HG03095 (cell line): Measurements from ENCODE around the gene CACTIN.
"Not testable (repeated sequence)": the region's sequence is repeated elsewhere in the genome, so short reads cannot be mapped to it uniquely, and the experiment has no call there.

ENCODE experiments used
- ATAC-seq: cut with Tn5 transposase; IDR thresholded peaks from one replicate; pipeline ENCODE4 v1.9.1; 2021; ENCODE audit warnings: moderate library complexity; ENCODE audit not compliant: unreplicated experiment

CACTIN gene

DNA sequence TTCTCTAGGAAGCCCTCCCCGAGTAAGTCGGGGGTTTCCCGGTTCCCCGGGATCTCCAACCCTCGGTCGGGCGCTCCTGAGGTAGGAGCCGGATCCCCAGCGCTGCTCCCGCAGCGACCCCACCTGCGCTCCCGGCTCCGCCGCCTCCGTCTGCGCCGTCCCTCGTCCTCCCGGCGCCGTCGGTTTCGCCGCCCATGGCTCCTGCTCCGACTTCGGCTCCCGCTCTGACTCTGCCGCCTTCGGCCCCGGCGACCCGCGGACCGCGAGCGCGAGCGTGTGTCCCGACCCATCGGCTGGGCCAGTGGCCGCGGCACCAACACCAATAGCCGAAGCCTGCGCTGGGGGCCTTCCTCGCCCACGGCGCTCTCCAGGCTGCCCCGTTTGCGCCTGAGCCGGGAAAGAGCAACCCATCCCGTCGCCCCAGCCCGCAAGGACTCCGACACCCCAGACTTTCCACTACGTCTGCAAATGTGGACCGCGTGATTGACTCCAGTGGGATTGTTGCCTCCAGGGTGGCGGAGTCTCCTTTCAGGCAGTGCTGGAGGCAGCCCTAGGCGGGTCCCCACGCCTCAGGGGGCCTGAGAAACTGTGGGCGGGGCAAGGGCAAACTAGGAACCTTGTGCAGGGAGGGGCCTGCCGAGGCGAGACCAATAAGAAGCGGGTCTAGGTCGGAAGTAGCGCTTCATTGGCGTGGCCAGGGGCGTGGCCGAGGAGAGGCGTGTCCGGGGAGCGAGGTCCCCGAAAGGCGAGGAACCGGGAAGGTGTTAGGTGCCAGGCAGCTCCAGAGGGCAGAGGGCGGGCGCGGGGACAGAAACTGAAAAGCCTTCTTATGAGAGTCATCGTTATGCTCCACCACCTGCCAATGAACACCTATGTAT, at the start of gene CACTIN:
TSS of gene CACTIN (minus strand) at position 318 of the 878 bp plus-strand sequence. CDS start at position 290, 28 bp downstream.
- peak; percentile 76 for ATAC-seq

DNA sequence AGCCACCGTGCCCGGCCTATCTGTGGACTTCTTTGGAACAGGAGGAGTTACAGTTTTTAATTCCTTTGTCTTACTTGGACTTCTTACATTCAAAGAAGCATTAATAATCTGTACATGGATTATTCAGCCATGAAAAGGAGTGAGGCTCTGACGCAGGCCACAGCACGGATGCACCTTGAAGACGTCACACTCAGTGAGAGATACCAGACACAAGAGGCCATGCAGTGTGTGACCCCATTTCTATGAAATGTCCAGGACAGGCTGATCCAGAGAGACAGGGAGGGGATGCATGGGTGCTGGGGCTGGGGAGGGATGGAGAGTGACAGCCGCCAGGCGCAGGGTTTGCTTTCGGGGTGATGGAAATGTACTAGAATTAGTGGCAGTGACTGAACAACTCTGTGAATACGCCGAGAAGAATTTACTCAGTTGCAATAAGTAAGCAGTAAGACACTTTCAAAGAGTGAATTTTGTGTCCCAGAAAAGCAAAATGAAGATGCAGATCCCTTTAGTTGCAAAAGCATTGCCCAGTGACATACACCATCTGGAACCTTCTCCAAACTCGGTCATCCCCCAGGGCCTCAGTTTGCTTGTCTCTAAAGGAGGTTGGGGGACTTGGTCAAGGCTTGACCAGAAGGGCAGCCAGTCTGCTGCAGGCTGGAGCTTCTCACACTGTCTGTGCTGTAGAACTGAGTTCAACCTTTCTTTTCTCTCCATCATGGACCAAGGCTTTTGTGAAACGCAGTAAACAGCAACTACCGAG, 48.4 kb upstream of the CACTIN start:
- ATAC-seq, result no peak

DNA sequence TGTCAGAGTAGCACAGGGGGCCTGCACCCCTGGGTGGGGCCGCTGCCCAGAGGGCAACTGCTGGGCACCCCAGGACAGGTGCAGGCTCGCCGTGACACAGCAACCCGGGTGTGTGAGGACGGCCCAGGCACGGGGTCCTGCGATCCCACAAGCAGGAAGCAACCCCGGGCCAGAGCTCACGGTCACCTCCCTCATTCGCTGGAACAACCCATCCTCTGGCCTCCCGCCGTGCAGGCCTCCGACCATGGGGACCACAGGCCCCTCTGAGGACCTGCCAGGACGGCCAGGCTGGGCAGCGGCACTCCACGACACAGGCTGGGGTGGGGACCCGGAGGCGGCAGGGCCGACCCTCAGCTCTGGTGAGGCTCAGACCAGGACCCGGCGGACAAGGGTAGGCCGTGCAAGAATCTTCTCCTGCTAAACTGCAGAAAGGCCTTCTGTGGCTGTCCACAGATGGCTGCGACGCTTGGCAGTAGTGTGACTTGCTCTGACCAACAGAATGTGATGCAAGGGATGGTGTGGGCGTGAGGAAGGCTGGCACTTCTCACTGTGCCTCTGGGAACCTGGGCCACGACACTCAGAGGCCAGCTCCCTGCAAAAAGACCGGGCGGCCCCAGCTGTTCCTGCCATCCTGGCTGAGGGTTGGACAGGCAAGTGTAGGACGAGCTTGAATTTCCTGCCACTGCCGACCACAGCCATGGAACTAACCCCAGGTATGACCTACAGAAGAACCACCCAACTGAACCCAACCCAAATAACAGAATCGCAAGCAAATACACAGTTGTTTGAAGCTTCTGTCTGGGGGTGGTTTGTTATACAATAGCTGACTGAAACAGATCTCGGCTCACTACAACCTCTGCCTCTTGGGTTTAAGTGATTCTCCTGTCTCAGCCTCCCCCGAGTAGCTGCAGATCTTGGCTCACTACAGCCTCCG, 47.2 kb upstream of the CACTIN start:
- no peak for ATAC-seq

DNA sequence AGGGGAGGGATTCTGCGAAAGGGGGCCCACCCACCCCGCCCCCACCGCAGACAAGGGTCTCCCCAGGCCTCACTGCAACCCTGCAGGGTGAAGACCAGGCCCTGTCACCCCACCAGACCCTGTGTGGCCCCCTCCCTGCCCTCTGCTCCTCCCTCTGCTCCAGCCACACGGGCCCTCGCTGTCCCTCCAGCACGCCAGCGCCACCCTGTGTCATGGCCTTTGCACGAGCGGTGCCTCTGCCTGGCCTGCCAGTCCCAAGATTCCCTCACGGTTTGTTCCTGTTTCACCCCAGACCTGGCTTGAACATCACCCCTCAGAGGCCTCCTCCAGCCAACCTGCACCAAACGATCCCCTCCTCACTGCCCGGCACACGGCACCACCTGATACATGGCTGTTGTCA, 46.4 kb upstream of the CACTIN start:
- no peak for ATAC-seq

DNA sequence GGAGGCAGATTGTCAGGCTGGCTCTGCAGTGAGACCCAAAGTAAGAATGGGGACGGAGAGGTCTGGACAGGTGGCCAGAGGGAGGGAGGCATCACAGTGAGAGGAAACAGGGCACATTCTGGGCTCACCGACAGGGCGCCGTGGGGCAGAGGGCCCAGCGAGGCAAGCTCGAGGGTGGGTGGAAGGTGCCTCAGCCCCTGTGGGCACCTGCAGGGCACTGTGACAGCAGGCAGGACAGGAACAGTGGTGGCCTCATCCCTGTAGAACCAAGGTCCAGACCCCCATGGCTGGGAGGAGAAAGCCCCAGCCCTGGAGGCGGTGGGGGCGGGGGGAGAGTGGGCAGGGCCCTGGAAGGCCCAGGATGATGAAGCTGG, 46.0 kb upstream of the CACTIN start:
- ATAC-seq, result no peak

DNA sequence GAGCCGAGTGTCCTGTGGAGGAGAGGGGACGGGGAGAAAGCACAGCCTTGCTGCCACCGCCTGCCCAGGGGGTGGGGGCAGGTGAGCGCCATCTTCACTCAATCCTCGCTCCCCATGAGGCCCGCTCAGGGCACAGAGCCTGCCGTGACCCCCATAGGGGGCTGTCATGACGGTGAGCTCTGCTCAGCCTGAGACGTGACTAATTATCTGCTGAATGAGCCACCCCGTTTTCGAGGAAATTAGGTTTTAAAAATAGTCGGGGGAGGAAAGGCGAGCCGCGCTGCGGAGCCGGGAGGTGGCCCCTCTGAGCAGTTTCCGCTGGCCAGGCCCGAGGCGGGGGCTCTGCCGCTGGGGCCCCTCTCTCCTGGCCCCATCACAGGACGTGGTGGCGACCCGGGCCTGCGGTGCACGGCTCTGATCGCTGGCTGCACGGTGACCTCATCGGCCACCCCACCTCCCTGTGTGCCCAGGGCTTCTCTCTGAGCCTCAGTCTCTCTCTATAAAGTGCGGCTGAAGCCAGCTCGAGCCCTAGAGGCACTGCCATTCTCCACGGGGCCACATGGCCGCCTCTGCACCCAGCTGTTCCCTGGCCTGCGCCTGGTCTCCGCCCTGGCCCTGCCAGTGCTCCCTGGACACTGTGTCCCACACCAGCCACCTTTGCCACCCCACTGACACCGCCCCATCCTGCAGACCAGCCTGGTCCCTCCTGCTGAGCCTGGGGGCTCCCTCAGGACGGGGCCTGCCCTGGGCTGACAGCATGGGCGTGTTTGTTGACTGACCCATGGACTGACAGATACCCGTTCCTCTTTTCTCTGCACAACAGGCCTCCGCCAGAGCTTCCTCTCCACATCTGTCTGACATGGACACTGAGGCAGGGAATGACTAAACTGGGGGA, 45.3 kb upstream of the CACTIN start:
- ATAC-seq, result no peak

DNA sequence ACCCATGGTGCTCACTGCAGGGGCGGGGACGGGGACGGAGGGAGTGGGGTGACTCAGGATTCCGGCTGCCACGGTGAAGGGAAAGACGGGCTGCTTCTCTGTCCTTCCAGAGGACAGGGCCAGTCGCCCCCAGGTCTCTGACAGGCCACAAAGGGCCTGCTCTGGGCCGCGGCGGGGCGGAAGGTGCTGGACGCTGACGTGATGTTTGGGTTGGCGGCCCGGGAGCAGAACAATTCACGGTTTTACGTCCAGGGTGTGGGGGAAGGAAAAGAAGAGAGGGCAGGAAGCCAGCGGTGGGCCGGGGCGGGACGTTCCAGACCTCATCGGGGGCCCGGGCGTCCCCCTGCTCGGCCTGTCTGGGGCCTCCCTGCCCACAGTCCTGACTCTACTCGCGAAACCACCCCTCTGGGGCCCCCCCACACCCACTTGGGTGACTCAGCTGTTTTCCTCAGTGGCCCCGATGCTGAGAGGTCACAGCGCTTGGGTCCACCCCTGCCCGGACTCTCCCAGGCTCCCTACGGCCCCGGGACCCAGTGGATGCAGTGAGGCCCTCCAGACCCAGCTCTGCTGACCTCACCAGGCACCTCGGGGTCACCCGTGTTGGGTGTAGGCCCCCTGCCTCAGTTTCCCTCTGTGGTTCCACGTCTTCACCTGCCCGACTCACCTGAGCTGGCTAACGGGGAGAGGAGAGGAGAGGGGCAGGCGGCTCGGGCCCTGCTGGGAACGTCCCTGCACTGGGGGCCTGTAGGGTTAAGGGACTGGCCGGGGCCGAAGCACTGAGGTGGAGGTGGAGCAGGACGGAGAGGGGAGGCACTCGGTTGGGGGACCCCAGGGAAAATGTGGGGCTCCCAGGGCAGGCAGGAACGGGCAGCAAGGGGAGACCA, 44.4 kb upstream of the CACTIN start:
- no peak for ATAC-seq

DNA sequence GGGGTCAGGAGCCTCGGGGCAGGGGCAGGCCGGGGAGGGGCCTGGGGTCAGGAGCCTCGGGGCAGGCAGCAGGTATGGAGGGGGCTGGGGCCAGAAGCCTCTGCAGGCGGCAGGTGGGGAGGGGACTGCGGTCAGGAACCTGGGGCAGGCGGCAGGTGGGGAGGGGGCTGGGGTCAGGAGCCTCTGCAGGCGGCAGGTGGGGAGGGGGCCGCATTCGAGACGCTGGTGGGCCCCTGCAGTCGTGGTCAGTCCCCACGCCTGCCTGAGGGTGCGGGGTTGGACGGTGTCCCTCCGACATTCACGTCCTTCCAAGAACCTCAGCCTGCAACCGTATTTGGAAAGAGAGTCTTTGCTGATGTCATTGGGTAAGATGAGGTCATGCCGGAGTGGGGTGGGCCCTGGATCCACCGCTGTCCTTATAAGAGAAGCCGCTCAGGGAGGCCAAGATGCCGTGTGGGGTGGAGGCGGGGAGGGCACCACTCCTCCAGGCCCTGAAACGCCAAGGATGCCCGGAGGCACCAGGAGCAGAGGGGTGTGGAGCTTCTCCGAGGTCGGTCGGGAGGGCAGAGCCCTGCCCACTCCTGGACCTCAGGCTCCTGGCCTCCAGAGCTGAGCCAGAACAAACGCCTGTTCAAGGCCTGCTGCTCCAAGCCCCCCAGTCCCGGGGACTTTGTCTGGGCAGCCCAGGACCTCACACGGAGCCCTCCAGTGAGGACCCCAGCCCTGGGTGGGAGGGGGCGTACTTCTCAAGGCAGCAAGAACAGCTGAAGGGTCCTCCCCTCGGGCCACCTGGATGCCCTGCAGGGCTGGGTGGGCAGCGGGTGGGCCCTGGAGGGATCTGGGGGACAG, 43.6 kb upstream of the CACTIN start:
- ATAC-seq, result no peak

DNA sequence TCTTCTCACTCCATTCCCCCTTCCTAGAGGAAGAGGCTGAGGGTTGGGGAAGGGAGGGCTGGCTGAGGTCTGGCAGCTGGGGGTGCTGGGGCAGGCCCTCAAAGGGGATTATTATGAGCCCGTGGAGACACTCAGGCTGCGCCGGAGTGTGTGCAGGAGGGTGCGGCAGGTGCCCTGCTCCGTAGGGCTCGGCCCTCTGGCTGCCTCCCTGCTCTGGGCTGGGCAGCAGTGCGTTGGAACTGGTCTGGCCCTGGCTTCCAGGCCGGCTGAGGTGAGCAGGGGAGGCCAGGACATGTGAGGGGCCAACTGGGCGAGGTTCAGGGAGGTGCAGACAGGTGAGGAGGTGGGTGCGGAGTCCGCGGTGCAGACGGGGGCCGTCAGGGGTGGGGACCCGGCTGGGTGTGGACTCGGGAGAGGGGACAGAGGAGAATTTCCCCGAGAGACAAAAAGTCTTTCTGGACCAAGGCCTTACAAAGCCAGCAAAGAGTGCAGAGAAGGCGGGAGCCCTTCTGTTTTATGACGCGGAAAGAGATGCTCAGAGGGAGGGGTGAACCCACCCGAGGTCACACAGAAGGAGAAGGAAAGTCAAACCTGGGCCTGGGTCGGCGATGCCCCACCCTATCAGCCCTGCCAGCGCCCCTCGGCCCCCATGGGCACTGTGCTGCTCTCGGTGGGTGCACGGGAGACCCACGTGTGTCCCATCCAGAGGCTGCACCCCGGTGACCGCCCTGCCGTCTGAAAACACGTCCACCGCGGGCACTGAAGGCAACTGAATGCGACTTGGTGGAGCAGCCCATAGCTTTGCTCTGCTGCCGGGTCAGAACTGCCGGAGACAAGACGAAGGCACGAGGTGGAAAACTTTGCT, 42.7 kb upstream of the CACTIN start:
- no peak for ATAC-seq

DNA sequence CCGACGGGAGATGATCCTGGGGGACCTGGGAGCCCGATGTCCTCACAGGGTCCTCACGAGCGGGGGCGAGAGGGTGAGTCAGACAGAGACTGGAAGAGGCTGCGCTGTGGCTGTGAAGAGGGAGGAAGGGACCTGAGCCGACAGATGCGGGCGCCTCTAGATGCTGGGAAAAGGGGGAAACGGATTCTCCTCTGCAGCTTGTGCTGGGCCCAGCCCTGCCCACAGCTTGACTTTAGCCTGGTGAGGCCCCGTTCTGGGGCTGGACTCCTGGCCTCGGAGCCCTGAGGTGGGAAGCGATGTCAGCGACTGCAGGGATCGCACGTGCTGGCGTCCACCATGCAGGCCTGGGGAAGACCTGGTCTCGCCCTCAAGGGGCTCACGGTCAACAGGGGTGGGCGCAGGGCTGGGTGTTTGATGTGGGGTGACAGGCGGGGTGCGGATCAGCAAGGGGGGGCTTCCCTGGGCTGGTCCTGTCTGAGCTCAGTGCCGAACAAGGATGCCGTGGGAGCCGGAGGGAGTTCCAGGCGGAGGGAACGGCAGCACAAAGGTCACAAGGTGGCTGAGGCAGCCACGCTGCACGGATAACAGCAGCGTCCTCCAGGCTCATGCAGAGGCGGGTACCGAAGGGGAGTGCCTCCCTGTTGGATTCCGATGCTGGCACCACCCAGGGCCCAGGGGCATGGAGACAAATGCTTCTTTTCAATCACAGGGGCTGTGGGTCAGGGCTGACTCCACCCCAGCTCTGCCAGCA, 41.9 kb upstream of the CACTIN start:
- ATAC-seq, result no peak

DNA sequence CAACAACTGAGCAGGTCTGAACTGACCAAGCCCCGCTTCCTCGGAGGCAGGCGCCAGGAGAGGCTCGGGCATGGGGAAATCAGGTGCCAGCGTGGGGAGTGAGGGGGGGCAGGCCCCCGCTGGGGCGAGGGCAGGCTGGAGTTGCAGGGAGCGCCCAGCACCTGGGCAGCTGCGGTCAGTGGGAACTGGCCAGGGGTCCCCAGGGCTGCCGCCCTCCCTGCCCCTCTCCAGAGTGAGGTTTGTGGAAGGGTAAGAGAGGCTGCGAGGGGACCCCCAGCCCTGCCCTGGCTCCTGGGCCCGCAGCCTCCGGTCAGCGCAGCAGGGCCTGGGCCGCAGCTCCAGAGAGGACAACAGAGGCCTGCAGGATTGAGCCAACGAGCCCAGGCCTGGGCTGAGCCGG, 41.2 kb upstream of the CACTIN start:
- no peak for ATAC-seq

DNA sequence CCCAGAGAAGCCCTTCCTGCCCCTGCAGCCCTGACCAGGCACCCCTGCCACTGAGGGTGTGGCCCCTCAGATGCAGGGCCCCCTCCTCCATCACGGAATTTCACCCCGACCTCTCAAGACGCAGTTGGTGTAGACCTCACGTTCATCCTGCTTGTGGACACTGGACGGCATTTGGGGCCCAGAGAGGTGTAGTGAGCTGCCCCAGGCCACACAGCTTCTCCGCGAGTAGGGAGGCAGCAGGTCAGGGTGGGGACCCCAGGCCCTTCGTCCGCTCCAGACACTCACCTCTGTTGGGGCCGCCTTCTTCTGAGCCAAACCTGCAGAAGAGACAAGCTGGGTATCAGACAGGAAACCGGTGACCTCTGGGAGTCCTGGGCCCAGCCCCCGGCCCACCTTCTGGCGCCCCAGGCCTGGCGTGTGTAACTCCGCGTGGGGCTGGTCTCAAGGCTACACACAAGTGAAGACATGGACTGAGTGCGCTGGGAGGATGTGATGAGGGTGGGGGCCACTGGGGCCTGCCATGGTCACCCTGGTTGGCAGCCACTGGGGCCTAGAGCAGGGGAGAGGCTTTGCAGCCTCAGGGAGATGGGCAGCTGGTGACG, 40.5 kb upstream of the CACTIN start:
- ATAC-seq, result no peak

DNA sequence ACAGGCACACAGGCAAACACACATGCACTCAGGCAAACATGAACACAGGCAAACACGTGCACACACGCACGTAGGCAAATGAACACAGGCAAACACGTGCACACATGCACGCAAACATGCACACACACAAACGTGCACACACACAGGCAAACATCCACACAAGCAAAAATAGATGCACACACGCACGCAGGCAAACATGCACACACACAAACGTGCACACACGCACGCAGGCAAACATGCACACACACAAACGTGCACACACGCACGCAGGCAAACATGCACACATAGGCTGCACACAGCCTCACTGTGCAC, 39.9 kb upstream of the CACTIN start:
- ATAC-seq, result not testable (repeated sequence)

DNA sequence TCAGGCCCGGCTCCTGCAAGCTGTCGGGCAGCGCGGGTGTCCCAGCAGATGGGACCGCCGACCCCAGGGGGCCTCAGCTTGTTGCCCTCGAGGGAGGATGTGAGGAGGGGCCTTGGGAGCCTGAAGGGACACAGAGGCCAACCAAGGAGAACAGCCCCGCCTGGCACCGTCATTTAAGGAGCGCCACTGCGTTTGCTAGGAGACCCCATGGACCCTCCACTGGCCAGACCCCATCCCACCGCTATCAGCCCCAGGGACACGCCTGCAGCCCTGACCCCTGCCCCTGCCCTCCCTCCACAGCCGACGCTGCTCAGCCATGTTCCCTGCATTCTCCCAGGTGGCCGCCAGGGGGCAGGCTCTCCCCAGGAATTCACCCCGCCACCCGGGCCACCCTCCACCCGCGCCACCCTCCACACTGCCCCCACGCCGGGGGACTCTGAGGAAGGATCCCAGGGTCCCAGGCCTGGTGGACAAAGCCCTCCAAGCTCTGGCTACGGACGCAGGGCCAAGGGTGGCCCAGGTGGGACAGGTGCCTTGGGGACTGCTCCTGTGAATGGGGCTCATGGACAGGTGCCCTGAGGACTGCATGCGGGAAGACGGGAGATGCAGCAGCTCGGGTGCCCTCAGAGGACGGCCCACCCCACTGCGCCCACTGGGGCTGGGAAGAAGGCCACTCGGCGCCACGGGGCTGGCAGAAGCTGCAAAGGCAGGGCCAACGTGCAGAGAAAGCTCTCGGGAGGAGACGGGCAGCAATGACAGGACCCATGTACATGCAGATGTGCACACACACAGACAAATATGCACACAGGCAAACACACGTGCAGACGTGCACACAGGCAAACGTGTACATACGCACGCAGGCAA, 39.3 kb upstream of the CACTIN start:
- ATAC-seq, result no peak

DNA sequence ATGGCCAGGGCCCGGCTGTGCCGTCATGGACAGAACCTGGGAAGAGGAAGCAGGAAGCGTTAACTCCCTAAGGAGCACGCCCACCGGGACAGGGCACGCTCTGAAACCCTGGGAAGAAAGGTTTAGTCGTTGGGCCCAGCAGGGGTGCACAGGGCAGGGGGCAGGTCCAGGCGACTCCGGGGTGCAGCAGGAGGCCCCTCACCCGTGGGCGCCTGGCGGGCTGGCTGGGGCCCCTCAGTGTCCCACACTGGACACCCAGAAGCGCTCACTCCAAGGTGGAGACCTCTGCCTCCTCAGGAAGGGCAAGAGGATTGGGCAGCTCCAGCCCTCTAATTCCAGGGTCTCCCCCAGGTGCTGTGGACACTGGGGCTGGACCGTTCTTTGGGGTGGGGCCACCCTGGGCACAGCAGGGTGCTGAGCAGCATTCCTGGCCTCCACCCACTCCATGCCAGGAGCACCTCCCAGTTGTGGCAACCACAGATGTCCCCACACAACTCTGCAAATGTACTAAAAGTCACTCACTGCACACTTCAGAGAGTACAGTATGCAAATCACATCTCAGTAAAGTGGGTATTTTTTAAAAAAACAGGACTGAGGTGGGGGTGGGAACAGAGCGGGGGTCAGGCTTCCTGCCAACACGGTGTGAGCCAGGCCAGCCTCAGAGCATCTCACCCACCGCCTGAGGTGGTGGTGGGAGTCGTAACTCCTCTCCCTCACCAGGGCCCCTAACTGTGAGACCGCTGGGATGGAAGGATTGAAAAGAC, 38.5 kb upstream of the CACTIN start:
- ATAC-seq, result no peak
